Natural killer cell (primary cell): ENCODE data around the gene ADSS1. TPM values are rescaled to one million over a fixed set of nuclear protein-coding genes. Genes with fewer than 3 reads are reported as not detected.

Experiments
- ATAC-seq, 3 donors: fragments of 150-1000 bp in 2 of 3; fragments of 200-7000 bp in 1 of 3; cut with Tn5 transposase; 1 replicate in 1 of 3; 2 replicates in 2 of 3; pipeline ENCODE4 v1.10.0; 2021; ENCODE audit warnings: mild to moderate bottlenecking in 2 of 3, moderate library complexity in 2 of 3
- DNase-seq, 2 donors: peaks; one replicate each; pipeline versions ENCODE4 v3.0.0 to v3.0.0-alpha.2; 2013 to 2021; ENCODE audit warnings: mixed read lengths in 1 of 2
- H3K27ac ChIP-seq: one replicate; pipeline ENCODE4 v1.5.1; 2013; ENCODE audit warnings: mild to moderate bottlenecking, low read length
- H3K27me3 ChIP-seq: one replicate; pipeline ENCODE4 v1.6.1; 2013; ENCODE audit warnings: low read length; ENCODE audit not compliant: control insufficient read depth, insufficient read depth
- H3K36me3 ChIP-seq: one replicate; pipeline ENCODE4 v1.6.1; 2013; ENCODE audit warnings: low read length; ENCODE audit not compliant: control insufficient read depth, insufficient read depth
- H3K4me1 ChIP-seq: one replicate; pipeline ENCODE4 v1.6.1; 2013; ENCODE audit warnings: low read length; ENCODE audit not compliant: control insufficient read depth, insufficient read depth
- H3K4me3 ChIP-seq: one replicate; pipeline ENCODE4 v1.5.1; 2013; ENCODE audit warnings: low read length
- H3K9me3 ChIP-seq: one replicate; pipeline ENCODE4 v1.6.1; 2013; ENCODE audit warnings: low read length; ENCODE audit not compliant: control insufficient read depth, insufficient read depth
- H3K27ac Mint-ChIP-seq, 2 donors: one replicate each; pipeline ENCODE4 v1.8.0; 2022; ENCODE audit warnings: mild to moderate bottlenecking in 2 of 2, mixed read lengths in 2 of 2, moderate library complexity in 1 of 2
- H3K27me3 Mint-ChIP-seq, 2 donors: one replicate each; pipeline ENCODE4 v1.8.0; 2022; ENCODE audit warnings: low read depth in 2 of 2, mixed read lengths in 2 of 2
- H3K36me3 Mint-ChIP-seq: one replicate; pipeline ENCODE4 v1.8.0; 2022; ENCODE audit warnings: mixed read lengths
- H3K4me1 Mint-ChIP-seq, 2 donors: one replicate each; pipeline ENCODE4 v1.8.0; 2022; ENCODE audit warnings: mixed read lengths in 2 of 2
- H3K4me3 Mint-ChIP-seq: one replicate; pipeline ENCODE4 v1.8.0; 2022; ENCODE audit warnings: mild to moderate bottlenecking, moderate library complexity, mixed read lengths
- H3K9me3 Mint-ChIP-seq, 2 donors: one replicate each; pipeline ENCODE4 v1.8.0; 2022; ENCODE audit warnings: mixed read lengths in 2 of 2
- WGBS: methylation state at CpG from one replicate; pipeline ENCODE4 v1.1.7; 2013; ENCODE audit warnings: missing lambda C conversion rate; ENCODE audit not compliant: insufficient coverage; 5-methylcytosine and 5-hydroxymethylcytosine counted together
- intact Hi-C: fragments of 100-400 bp; cut with micrococcal nuclease; formaldehyde crosslinking; loops from one replicate; pipeline ENCODE4 v1.14.2; 2022
- total RNA-seq, 4 donors: library from RNA; stranded (reverse); fragments of 120-200 nt in 1 of 4; gene quantifications; one replicate each; pipeline versions ENCODE4 v1.2.3 to v1.2.4, GENCODE V29; 2013 to 2022
- TF ChIP-seq, protein P1 (sequence below): fragments of 200-600 bp; IDR thresholded peaks from one replicate; pipeline ENCODE4 v1.8.0; 2022; ENCODE audit warnings: antibody characterized with exemption

Gene ADSS1
- total RNA-seq, 3 donors from 2014 or later (not counting 1 experiment from before 2014, with no cell fraction given) = 2.1 to 2.7 (median 2.5) TPM

DNA sequence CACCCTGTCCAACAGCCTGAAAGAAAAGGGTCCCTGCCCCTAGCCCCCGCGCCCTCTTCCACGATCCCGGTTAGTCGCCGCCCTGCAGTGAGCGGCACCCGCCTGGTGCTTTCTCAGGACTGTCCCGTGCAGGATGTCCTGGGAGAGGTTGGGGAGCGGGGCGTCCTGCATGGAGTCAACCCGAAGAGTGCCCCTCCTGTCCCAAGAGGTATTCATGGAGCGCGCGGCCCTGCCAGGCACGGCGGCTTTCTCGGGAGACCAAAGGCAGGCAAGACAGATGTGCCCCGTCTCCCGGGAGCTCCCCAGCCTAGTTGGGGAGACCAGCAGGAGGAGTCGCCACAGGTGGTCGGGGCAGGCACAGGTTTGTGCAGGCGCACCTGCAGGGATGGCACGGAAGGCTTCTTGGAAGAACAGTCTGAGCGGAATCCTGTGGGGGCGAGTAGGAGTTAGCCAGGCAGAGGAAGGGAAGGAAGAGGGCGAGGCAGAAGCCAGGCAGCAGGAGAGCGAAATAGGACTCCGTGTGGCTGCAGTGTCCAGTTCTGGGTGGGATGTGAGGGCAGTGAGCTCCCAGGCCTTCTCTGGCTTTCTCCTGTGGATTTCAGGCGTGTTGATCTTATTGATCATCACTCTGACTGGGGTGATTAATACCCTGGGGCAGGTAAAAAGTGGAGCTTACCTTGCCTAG lies 29.6 kb downstream of the ADSS1 start:
- peaks cover 13% of the 10 kb centered on the region for H3K36me3 ChIP-seq
- no peaks in the 10 kb centered on the region for H3K9me3 Mint-ChIP-seq
- H3K4me3 ChIP-seq = peak overlapping the region; percentile 87
- TF ChIP-seq, protein P1, sequence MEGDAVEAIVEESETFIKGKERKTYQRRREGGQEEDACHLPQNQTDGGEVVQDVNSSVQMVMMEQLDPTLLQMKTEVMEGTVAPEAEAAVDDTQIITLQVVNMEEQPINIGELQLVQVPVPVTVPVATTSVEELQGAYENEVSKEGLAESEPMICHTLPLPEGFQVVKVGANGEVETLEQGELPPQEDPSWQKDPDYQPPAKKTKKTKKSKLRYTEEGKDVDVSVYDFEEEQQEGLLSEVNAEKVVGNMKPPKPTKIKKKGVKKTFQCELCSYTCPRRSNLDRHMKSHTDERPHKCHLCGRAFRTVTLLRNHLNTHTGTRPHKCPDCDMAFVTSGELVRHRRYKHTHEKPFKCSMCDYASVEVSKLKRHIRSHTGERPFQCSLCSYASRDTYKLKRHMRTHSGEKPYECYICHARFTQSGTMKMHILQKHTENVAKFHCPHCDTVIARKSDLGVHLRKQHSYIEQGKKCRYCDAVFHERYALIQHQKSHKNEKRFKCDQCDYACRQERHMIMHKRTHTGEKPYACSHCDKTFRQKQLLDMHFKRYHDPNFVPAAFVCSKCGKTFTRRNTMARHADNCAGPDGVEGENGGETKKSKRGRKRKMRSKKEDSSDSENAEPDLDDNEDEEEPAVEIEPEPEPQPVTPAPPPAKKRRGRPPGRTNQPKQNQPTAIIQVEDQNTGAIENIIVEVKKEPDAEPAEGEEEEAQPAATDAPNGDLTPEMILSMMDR = no peak
- H3K36me3 Mint-ChIP-seq = no peaks in the 10 kb centered on the region
- DNase-seq (peak in 1 of 2 donors; percentile 36), ATAC-seq (no peak)
- no peaks in the 10 kb centered on the region for H3K27me3 Mint-ChIP-seq
- peak overlapping the region; percentile 90 to 97 for H3K27ac Mint-ChIP-seq
- no peaks in the 10 kb centered on the region for H3K27me3 ChIP-seq
- WGBS = 3% methylated on average over 30 of the region's 30 CpGs
- H3K4me1 ChIP-seq = peaks cover 37% of the 10 kb centered on the region
- intact Hi-C loops = loop anchor here (1.0 to 2.0 kb wide), 2 partner anchors 29 to 41 kb away; partner anchors contain the start of genes ADSS1 and AKT1
- peak overlapping the region; percentile 97 for H3K4me3 Mint-ChIP-seq
- no peaks in the 10 kb centered on the region for H3K9me3 ChIP-seq
- peaks cover 25 to 34% of the 10 kb centered on the region in 2 donors for H3K4me1 Mint-ChIP-seq
- peak overlapping the region; percentile 84 for H3K27ac ChIP-seq

DNA sequence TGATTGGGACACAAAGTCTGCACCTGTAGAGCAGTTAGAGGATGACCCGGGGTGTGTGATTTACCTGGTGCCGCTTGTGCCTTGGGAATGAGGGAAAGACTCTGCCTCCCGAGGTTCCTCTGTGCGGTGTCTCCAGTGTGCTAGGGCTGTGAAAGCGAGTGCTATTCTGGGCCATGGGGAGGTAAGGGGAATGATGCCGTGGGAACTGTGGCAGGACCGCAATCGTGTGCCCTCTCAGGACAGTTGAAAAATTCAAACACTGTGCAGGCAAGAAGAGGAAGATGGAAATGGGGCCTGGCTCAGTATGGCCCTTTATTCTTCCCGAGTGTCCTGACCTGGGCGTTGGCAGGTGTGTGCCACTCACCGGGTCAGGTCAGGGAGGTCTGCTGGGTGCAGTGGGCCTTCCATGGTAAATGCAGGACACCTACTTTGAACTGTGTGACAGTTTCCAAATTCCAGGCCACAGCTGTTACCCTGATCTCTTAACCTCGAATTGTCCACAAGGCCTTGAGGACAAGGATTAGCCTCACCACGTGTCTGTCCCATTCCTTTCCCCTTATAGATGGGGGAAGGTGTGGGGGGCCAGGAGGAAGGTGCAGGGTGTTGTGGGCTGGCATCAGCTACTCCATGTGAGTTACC lies 30.3 kb downstream of the ADSS1 start:
- Histone ChIP-seq H3K4me3 (no peak overlapping the region), H3K27ac (peak overlapping the region; percentile 84), H3K4me1 (peaks cover 37% of the 10 kb centered on the region), H3K27me3 (no peaks in the 10 kb centered on the region), H3K36me3 (peaks cover 15% of the 10 kb centered on the region), H3K9me3 (no peaks in the 10 kb centered on the region)
- Mint-ChIP-seq H3K27ac (peak overlapping the region; percentile 90 to 97), H3K27me3 (no peaks in the 10 kb centered on the region), H3K4me3 (peak overlapping the region; percentile 97), H3K4me1 (peaks cover 25 to 34% of the 10 kb centered on the region in 2 donors), H3K36me3 (no peaks in the 10 kb centered on the region), H3K9me3 (no peaks in the 10 kb centered on the region)
- intact Hi-C loops = no loop called here
- TF ChIP-seq, protein P1 = no peak
- 78% methylated on average over 11 of the region's 13 CpGs for WGBS
- no peak for ATAC-seq
- DNase-seq = no peak

DNA sequence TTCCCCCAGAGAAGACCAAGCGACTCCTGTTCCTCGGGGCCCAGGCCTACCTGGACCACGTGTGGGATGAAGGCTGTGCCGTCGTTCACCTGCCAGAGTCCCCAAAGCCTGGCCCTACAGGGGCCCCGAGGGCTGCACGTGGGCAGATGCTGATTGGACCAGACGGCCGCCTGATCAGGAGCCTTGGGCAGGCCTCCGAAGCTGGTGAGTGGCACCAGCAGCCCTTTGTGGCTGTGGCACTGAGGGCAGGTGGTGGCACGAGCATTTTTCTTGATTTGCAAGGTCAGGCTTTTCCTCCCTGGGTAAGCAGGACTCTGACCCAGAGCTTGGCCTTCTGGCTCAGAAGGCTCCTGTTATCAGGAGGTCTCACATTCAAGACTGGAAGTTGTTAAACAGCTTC lies 31.6 kb downstream of the ADSS1 start:
- Histone ChIP-seq H3K27ac (no peak overlapping the region), H3K4me3 (no peak overlapping the region), H3K27me3 (no peaks in the 10 kb centered on the region), H3K9me3 (no peaks in the 10 kb centered on the region), H3K36me3 (peaks cover 18% of the 10 kb centered on the region), H3K4me1 (peaks cover 37% of the 10 kb centered on the region)
- TF ChIP-seq, protein P1 = no peak
- ATAC-seq (no peak), DNase-seq (no peak)
- Mint-ChIP-seq H3K4me3 (no peak overlapping the region), H3K9me3 (no peaks in the 10 kb centered on the region), H3K4me1 (peaks cover 25 to 41% of the 10 kb centered on the region in 2 donors), H3K27ac (no peak overlapping the region), H3K27me3 (no peaks in the 10 kb centered on the region), H3K36me3 (no peaks in the 10 kb centered on the region)
- 89% methylated on average over 11 of the region's 11 CpGs for WGBS
- intact Hi-C loops = no loop called here
